ENCODE data around the gene ROBO1.

The ROBO1 gene

GRCh38 chr3:79497447-79498111 is 270.2 kb downstream of the ROBO1 start:
- no peak overlapping the region for H3K27ac ChIP-seq
- TF ChIP-seq EZH2 (IDR thresholded peaks at IDR 0.05) = no peak
- TF ChIP-seq FOXP2 (optimal IDR thresholded peaks at IDR 0.05; ENCODE audit: control extremely low read depth, extremely low read length, insufficient read depth) = no peak
- TF ChIP-seq POLR2AphosphoS5 (IDR thresholded peaks at IDR 0.05; ENCODE audit: borderline replicate concordance, low read depth, low read length) = no peak
- no peak for DNase-seq (ENCODE audit: low read depth, low spot score)

GRCh38 chr3:79491029-79491641 is 276.7 kb downstream of the ROBO1 start:
- no peak overlapping the region for H3K27ac ChIP-seq
- H3K36me3 ChIP-seq (ENCODE audit: insufficient read depth, low read length) = no peaks in the 10 kb centered on the region
- H3K9me3 ChIP-seq (ENCODE audit: low read depth, low read length) = no peaks in the 10 kb centered on the region
- no peak overlapping the region for H3K9ac ChIP-seq (ENCODE audit: insufficient read length)
- DNase-seq (ENCODE audit: low read depth, low spot score) = no peak
- TF ChIP-seq FOXP2 (optimal IDR thresholded peaks at IDR 0.05; ENCODE audit: control extremely low read depth, extremely low read length, insufficient read depth) (no peak), POLR2AphosphoS5 (IDR thresholded peaks at IDR 0.05; ENCODE audit: borderline replicate concordance, low read depth, low read length) (no peak), EZH2 (IDR thresholded peaks at IDR 0.05) (no peak)
- no peak overlapping the region for H3K4me3 ChIP-seq

More at GRCh38 chr3:79497447-79498111, 270.2 kb downstream of the ROBO1 start:
- H3K36me3 ChIP-seq (ENCODE audit: insufficient read depth, low read length) = no peaks in the 10 kb centered on the region
- no peak overlapping the region for H3K9ac ChIP-seq (ENCODE audit: insufficient read length)
- no peak overlapping the region for H3K4me3 ChIP-seq
- no peaks in the 10 kb centered on the region for H3K9me3 ChIP-seq (ENCODE audit: low read depth, low read length)

- no peak overlapping the region for H3K4me3 ChIP-seq
- H3K9me3 ChIP-seq (ENCODE audit: low read depth, low read length) = no peaks in the 10 kb centered on the region
- H3K27ac ChIP-seq = no peak overlapping the region
- no peak for TF ChIP-seq EZH2 (IDR thresholded peaks at IDR 0.05)
- no peak for TF ChIP-seq FOXP2 (optimal IDR thresholded peaks at IDR 0.05; ENCODE audit: control extremely low read depth, extremely low read length, insufficient read depth)
- no peak for TF ChIP-seq POLR2AphosphoS5 (IDR thresholded peaks at IDR 0.05; ENCODE audit: borderline replicate concordance, low read depth, low read length)
- no peak overlapping the region for H3K9ac ChIP-seq (ENCODE audit: insufficient read length)
- no peak for DNase-seq (ENCODE audit: low read depth, low spot score)
- no peaks in the 10 kb centered on the region for H3K36me3 ChIP-seq (ENCODE audit: insufficient read depth, low read length)
Observed at GRCh38 chr3:79490165-79491028, 277.4 kb downstream of the ROBO1 start.

GRCh38 chr3:79488407-79488806 is 279.4 kb downstream of the ROBO1 start:
- Histone ChIP-seq H3K27ac (no peak overlapping the region), H3K9ac (ENCODE audit: insufficient read length) (no peak overlapping the region), H3K36me3 (ENCODE audit: insufficient read depth, low read length) (no peaks in the 10 kb centered on the region), H3K9me3 (ENCODE audit: low read depth, low read length) (no peaks in the 10 kb centered on the region), H3K4me3 (no peak overlapping the region)
- DNase-seq (ENCODE audit: low read depth, low spot score) = no peak
- TF ChIP-seq POLR2AphosphoS5 (IDR thresholded peaks at IDR 0.05; ENCODE audit: borderline replicate concordance, low read depth, low read length) = no peak
- TF ChIP-seq EZH2 (IDR thresholded peaks at IDR 0.05) = no peak
- TF ChIP-seq FOXP2 (optimal IDR thresholded peaks at IDR 0.05; ENCODE audit: control extremely low read depth, extremely low read length, insufficient read depth) = no peak

- Histone ChIP-seq H3K36me3 (ENCODE audit: insufficient read depth, low read length) (no peaks in the 10 kb centered on the region), H3K27ac (no peak overlapping the region), H3K4me3 (no peak overlapping the region), H3K9ac (ENCODE audit: insufficient read length) (no peak overlapping the region), H3K9me3 (ENCODE audit: low read depth, low read length) (no peaks in the 10 kb centered on the region)
- TF ChIP-seq FOXP2 (optimal IDR thresholded peaks at IDR 0.05; ENCODE audit: control extremely low read depth, extremely low read length, insufficient read depth) = no peak
- TF ChIP-seq POLR2AphosphoS5 (IDR thresholded peaks at IDR 0.05; ENCODE audit: borderline replicate concordance, low read depth, low read length) = no peak
- TF ChIP-seq EZH2 (IDR thresholded peaks at IDR 0.05) = no peak
- DNase-seq (ENCODE audit: low read depth, low spot score) = no peak
Observed at GRCh38 chr3:79480746-79481145, 287.1 kb downstream of the ROBO1 start.

- TF ChIP-seq EZH2 (IDR thresholded peaks at IDR 0.05) (no peak), POLR2AphosphoS5 (IDR thresholded peaks at IDR 0.05; ENCODE audit: borderline replicate concordance, low read depth, low read length) (no peak), FOXP2 (optimal IDR thresholded peaks at IDR 0.05; ENCODE audit: control extremely low read depth, extremely low read length, insufficient read depth) (no peak)
- Histone ChIP-seq H3K27ac (no peak overlapping the region), H3K4me3 (no peak overlapping the region), H3K9ac (ENCODE audit: insufficient read length) (no peak overlapping the region), H3K9me3 (ENCODE audit: low read depth, low read length) (no peaks in the 10 kb centered on the region), H3K36me3 (ENCODE audit: insufficient read depth, low read length) (no peaks in the 10 kb centered on the region)
- DNase-seq (ENCODE audit: low read depth, low spot score) = no peak
Observed at GRCh38 chr3:79478620-79479019, 289.2 kb downstream of the ROBO1 start.

GRCh38 chr3:79477242-79477641 is 290.6 kb downstream of the ROBO1 start:
- H3K27ac ChIP-seq = no peak overlapping the region
- no peaks in the 10 kb centered on the region for H3K9me3 ChIP-seq (ENCODE audit: low read depth, low read length)
- H3K9ac ChIP-seq (ENCODE audit: insufficient read length) = no peak overlapping the region
- no peak for DNase-seq (ENCODE audit: low read depth, low spot score)
- TF ChIP-seq EZH2 (IDR thresholded peaks at IDR 0.05) (no peak), POLR2AphosphoS5 (IDR thresholded peaks at IDR 0.05; ENCODE audit: borderline replicate concordance, low read depth, low read length) (no peak), FOXP2 (optimal IDR thresholded peaks at IDR 0.05; ENCODE audit: control extremely low read depth, extremely low read length, insufficient read depth) (no peak)
- H3K36me3 ChIP-seq (ENCODE audit: insufficient read depth, low read length) = no peaks in the 10 kb centered on the region
- H3K4me3 ChIP-seq = no peak overlapping the region

GRCh38 chr3:79473993-79474392 is 293.8 kb downstream of the ROBO1 start:
- TF ChIP-seq EZH2 (IDR thresholded peaks at IDR 0.05) = no peak
- no peak for TF ChIP-seq POLR2AphosphoS5 (IDR thresholded peaks at IDR 0.05; ENCODE audit: borderline replicate concordance, low read depth, low read length)
- no peak for TF ChIP-seq FOXP2 (optimal IDR thresholded peaks at IDR 0.05; ENCODE audit: control extremely low read depth, extremely low read length, insufficient read depth)
- no peak overlapping the region for H3K9ac ChIP-seq (ENCODE audit: insufficient read length)
- no peak overlapping the region for H3K27ac ChIP-seq
- no peak for DNase-seq (ENCODE audit: low read depth, low spot score)
- no peaks in the 10 kb centered on the region for H3K36me3 ChIP-seq (ENCODE audit: insufficient read depth, low read length)
- H3K9me3 ChIP-seq (ENCODE audit: low read depth, low read length) = no peaks in the 10 kb centered on the region
- no peak overlapping the region for H3K4me3 ChIP-seq

Measured in SK-N-MC (cell line).